ENCODE results near the gene FRS2.

FRS2 gene

DNA sequence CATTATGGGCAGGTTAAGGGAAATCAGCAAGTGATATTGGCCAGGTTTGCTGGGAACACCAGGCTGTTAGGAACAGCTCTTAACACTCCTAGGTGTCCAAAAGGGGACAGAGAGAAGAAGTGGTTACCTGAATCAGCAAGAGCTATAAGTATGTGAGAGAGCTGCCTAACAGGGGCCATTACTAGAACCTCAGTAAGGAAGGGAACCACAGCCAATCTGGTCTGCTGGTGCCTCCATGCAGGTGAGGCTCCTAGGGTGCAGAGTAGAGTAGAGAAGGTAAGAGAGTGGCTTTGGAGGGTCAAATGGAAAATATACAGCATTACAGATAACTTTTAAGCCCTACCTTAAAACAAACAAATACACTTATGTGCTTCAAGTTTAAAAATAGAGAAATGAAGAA, 78.5 kb downstream of the FRS2 start:
- Histone ChIP-seq H3K27ac (ENCODE audit: insufficient read depth, low read depth, low read length, poor library complexity, severe bottlenecking) (no peak overlapping the region), H3K36me3 (ENCODE audit: control insufficient read depth, insufficient read depth, low read length) (peaks cover 2% of the 10 kb centered on the region), H3K4me3 (ENCODE audit: insufficient read depth, low read depth, low read length) (no peak overlapping the region), H3K27me3 (ENCODE audit: control insufficient read depth, insufficient read depth, low read length, poor library complexity, severe bottlenecking) (no peaks in the 10 kb centered on the region), H3K4me1 (ENCODE audit: control insufficient read depth, insufficient read depth, low read length) (no peaks in the 10 kb centered on the region), H3K9me3 (ENCODE audit: control insufficient read depth, low read length) (no peaks in the 10 kb centered on the region)

DNA sequence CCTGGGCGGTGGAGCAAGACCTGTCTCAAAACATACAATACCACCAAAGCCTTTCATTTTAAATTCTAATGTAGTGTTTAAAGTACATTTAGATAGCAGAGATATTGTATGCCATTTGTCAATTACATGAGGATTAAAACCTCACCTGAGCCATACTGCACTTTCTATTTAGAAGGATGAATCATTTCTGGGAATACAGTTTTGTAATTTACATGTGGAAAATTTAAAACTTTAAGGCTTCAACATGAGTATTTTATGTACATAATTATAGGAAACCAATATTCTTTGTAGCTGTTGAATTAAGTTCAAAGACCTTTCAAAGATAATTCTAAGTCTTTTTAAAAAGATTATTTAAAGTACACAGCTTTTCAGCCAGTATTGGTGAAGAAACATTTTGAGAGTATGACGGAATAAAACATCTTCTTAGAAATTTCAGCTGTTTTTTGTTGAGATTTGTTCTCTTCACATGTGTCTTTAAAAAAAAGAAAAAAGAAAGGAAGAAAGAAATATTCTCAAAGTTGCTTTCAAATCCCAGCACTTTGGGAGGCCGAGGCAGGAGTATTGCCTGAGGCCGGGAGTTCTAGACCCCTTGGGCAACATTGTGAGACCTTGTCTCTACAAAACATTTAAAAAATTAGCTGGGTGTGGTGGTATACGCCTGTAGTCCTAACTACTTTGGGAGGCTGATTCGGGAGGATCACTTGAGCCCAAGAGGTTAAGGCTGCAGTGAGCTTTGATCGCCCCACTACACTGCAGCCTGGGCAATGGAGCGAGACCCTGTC, 80.6 kb downstream of the FRS2 start:
- 89 to 95% methylated on average over 6 to 7 of the region's 8 CpGs for WGBS, 2 experiments
- Histone ChIP-seq H3K27ac (ENCODE audit: insufficient read depth, low read depth, low read length, poor library complexity, severe bottlenecking) (no peak overlapping the region), H3K9me3 (ENCODE audit: control insufficient read depth, low read length) (no peaks in the 10 kb centered on the region), H3K4me1 (ENCODE audit: control insufficient read depth, insufficient read depth, low read length) (no peaks in the 10 kb centered on the region), H3K4me3 (ENCODE audit: insufficient read depth, low read depth, low read length) (no peak overlapping the region), H3K36me3 (ENCODE audit: control insufficient read depth, insufficient read depth, low read length) (no peaks in the 10 kb centered on the region), H3K27me3 (ENCODE audit: control insufficient read depth, insufficient read depth, low read length, poor library complexity, severe bottlenecking) (no peaks in the 10 kb centered on the region)

DNA sequence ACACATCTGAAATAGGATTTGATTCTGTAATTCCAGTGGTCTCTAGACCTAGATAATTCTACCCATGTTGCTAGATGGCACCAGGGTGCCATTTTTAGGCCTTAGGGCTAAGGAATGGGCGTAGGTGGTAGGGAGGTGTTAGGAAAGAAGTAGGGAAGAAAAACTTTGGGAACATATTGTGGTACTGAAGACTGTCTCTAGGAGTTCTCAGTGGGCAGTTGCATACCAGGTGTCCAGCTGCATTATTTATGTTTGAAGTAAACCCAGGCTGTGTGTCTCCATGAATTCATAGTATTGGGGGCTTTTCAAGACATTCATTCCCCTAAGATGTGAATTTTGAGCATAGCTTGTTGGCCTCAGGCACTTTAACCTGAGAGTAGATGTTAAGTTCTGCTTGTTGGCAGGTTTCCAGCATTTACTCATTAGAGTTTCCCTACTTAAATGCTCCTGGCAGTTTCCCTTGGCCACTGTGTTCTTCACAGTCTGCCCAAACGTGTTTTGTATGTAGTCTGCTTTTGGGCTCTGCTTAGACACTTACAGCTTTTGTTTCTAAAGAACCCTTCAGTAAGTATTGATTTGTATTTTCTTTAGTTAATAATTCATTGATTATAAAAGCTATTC, 83.5 kb downstream of the FRS2 start:
- H3K4me3 ChIP-seq (ENCODE audit: insufficient read depth, low read depth, low read length): no peak overlapping the region
- H3K27ac ChIP-seq (ENCODE audit: insufficient read depth, low read depth, low read length, poor library complexity, severe bottlenecking): no peak overlapping the region
- H3K36me3 ChIP-seq (ENCODE audit: control insufficient read depth, insufficient read depth, low read length): no peaks in the 10 kb centered on the region
- H3K4me1 ChIP-seq (ENCODE audit: control insufficient read depth, insufficient read depth, low read length): no peaks in the 10 kb centered on the region
- WGBS, 2 experiments: 81 to 97% methylated on average over 2 of the region's 2 CpGs
- H3K9me3 ChIP-seq (ENCODE audit: control insufficient read depth, low read length): no peaks in the 10 kb centered on the region
- H3K27me3 ChIP-seq (ENCODE audit: control insufficient read depth, insufficient read depth, low read length, poor library complexity, severe bottlenecking): no peaks in the 10 kb centered on the region

DNA sequence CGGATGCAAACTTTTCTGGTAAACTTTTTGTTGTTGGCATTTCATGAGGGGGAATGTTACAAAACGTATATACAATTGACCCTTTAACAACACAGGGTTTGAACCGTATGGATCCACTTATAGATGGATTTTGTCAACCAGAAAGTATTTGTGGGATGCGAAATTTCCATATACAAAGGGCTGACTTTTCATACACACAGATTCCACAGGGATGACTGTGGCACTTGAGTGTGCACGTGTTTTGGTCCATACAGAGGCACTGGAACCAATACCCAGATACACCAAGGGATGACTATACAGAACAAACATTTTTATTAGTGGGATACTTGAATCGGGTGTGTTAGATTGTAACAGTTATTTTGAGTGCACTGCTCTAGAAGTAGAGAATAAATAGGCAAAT, 85.3 kb downstream of the FRS2 start:
- 90 to 92% methylated on average over 3 to 6 of the region's 6 CpGs for WGBS, 2 experiments
- Histone ChIP-seq H3K9me3 (ENCODE audit: control insufficient read depth, low read length) (no peaks in the 10 kb centered on the region), H3K27ac (ENCODE audit: insufficient read depth, low read depth, low read length, poor library complexity, severe bottlenecking) (no peak overlapping the region), H3K4me3 (ENCODE audit: insufficient read depth, low read depth, low read length) (no peak overlapping the region), H3K27me3 (ENCODE audit: control insufficient read depth, insufficient read depth, low read length, poor library complexity, severe bottlenecking) (no peaks in the 10 kb centered on the region), H3K4me1 (ENCODE audit: control insufficient read depth, insufficient read depth, low read length) (no peaks in the 10 kb centered on the region), H3K36me3 (ENCODE audit: control insufficient read depth, insufficient read depth, low read length) (no peaks in the 10 kb centered on the region)

DNA sequence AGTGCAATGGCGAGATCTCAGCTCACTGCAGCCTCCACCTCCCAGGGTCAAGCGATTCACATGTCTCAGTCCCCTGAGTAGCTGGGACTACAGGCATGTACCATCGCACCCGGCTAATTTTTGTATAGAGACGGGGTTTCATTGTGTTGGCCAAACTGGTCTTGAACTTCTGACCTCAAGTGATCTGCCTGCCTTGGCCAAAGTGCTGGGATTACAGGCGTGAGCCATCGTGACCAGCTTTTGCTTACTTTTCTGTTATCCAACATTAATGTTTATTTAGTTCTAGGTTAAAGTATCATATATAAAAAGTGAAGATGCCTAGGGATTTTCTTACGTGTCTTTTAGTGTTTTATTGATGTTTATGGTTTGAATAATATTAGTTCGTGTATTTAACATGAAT, 86.2 kb downstream of the FRS2 start:
- no peak overlapping the region for H3K27ac ChIP-seq (ENCODE audit: insufficient read depth, low read depth, low read length, poor library complexity, severe bottlenecking)
- no peaks in the 10 kb centered on the region for H3K4me1 ChIP-seq (ENCODE audit: control insufficient read depth, insufficient read depth, low read length)
- WGBS, 2 experiments: 83 to 91% methylated on average over 8 to 9 of the region's 9 CpGs

DNA sequence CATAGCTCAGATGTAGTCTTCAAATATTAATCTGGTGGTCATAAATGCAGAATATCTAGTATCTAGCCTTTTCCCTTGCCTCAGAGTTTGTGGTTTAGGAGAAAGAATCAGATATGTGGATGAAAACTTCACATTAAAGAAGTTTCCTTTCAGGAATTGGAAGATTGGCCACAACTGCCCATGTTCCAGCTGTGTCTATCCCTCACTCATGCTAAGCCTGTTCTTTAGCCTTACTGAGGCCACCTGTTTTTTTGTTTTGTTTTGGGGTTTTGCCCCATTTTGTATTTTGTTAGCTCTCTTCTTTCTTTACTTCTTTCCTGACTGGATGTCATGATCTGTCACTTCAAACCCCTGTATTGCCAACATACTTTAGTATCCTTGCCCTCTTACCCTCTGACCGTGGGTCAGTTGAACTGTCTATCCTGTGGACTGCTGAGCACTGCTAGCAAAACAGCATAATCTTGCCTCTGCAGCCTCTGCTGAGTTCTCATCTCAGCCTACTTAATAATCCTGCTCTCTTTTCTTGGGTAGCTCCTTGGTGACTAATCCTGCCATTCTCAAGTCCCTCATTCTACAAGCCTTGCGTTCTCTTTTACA, 93.1 kb downstream of the FRS2 start:
- WGBS, 2 experiments: 92% methylated on average over 2 of the region's 2 CpGs
- no peaks in the 10 kb centered on the region for H3K36me3 ChIP-seq (ENCODE audit: control insufficient read depth, insufficient read depth, low read length)
- H3K4me1 ChIP-seq (ENCODE audit: control insufficient read depth, insufficient read depth, low read length): no peaks in the 10 kb centered on the region
- H3K27me3 ChIP-seq (ENCODE audit: control insufficient read depth, insufficient read depth, low read length, poor library complexity, severe bottlenecking): no peaks in the 10 kb centered on the region
- no peak overlapping the region for H3K27ac ChIP-seq (ENCODE audit: insufficient read depth, low read depth, low read length, poor library complexity, severe bottlenecking)
- H3K9me3 ChIP-seq (ENCODE audit: control insufficient read depth, low read length): no peaks in the 10 kb centered on the region
- no peak overlapping the region for H3K4me3 ChIP-seq (ENCODE audit: insufficient read depth, low read depth, low read length)

More for the DNA sequence above, 86.2 kb downstream of the FRS2 start:
- Histone ChIP-seq H3K27me3 (ENCODE audit: control insufficient read depth, insufficient read depth, low read length, poor library complexity, severe bottlenecking) (no peaks in the 10 kb centered on the region), H3K9me3 (ENCODE audit: control insufficient read depth, low read length) (no peaks in the 10 kb centered on the region), H3K4me3 (ENCODE audit: insufficient read depth, low read depth, low read length) (no peak overlapping the region), H3K36me3 (ENCODE audit: control insufficient read depth, insufficient read depth, low read length) (no peaks in the 10 kb centered on the region)

DNA sequence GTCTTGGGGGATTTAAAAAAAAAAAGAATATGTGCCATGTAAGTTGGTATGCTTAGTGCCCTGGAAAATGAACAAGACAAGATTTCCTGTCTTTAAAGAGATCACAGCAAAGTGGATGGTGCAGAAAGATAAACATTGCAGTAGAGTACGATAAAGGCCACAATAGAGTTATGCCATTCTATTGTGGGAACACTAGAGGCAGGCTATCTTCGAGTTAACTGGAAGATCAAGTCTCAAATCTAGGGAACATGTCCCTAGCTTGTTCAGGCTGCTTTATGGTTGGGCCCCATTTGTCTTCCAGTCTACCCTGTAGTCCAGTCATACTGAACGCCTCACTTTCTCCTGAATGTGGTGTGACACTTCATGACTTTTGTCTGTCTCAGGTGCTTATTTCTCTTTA, 96.4 kb downstream of the FRS2 start:
- WGBS, 2 experiments: 90 to 94% methylated on average over 3 of the region's 3 CpGs
- H3K4me1 ChIP-seq (ENCODE audit: control insufficient read depth, insufficient read depth, low read length): no peaks in the 10 kb centered on the region
- H3K27me3 ChIP-seq (ENCODE audit: control insufficient read depth, insufficient read depth, low read length, poor library complexity, severe bottlenecking): no peaks in the 10 kb centered on the region
- no peak overlapping the region for H3K27ac ChIP-seq (ENCODE audit: insufficient read depth, low read depth, low read length, poor library complexity, severe bottlenecking)
- peaks cover 5% of the 10 kb centered on the region for H3K36me3 ChIP-seq (ENCODE audit: control insufficient read depth, insufficient read depth, low read length)
- no peaks in the 10 kb centered on the region for H3K9me3 ChIP-seq (ENCODE audit: control insufficient read depth, low read length)
- H3K4me3 ChIP-seq (ENCODE audit: insufficient read depth, low read depth, low read length): no peak overlapping the region

DNA sequence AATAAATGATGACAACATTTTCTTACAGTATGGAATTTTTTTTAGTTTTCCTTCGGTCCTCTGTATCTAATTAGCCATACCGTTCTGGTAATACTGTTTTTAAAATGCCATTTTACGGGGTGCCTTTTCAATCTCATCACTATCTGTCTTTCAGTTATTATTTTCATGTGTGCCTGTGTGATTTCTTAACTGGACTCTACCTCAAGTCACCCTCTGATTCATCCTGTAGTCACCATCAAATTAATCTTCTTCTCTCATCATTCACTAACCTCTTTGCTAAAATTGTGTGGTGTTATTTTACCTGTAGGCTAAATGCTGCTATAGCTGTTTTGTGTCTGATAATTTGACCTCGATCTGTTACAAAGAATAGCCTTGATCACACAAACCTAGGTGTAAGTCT, 99.0 kb downstream of the FRS2 start:
- Histone ChIP-seq H3K27ac (ENCODE audit: insufficient read depth, low read depth, low read length, poor library complexity, severe bottlenecking) (no peak overlapping the region), H3K36me3 (ENCODE audit: control insufficient read depth, insufficient read depth, low read length) (peaks cover 20% of the 10 kb centered on the region), H3K27me3 (ENCODE audit: control insufficient read depth, insufficient read depth, low read length, poor library complexity, severe bottlenecking) (no peaks in the 10 kb centered on the region)

DNA sequence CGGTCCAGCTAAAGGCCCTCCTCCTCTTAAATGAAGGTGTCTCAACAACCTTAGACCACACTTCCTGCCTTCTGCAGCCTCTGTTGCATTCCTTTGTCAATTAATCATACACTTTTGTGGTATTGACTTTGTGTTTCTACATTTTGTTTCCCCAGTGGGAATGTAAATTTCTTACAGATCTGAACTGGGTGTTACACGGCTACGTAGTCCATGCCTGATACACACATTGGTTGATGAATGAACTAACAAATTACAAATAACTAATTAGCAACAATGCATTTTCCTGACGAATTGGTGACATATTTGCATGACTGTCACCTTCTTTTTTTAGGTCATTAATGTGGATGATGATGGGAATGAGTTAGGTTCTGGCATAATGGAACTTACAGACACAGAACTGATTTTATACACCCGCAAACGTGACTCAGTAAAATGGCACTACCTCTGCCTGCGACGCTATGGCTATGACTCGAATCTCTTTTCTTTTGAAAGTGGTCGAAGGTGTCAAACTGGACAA, 99.9 kb downstream of the FRS2 start:
- Histone ChIP-seq H3K27me3 (ENCODE audit: control insufficient read depth, insufficient read depth, low read length, poor library complexity, severe bottlenecking) (no peaks in the 10 kb centered on the region), H3K27ac (ENCODE audit: insufficient read depth, low read depth, low read length, poor library complexity, severe bottlenecking) (no peak overlapping the region), H3K4me1 (ENCODE audit: control insufficient read depth, insufficient read depth, low read length) (no peaks in the 10 kb centered on the region), H3K36me3 (ENCODE audit: control insufficient read depth, insufficient read depth, low read length) (peaks cover 28% of the 10 kb centered on the region), H3K4me3 (ENCODE audit: insufficient read depth, low read depth, low read length) (no peak overlapping the region), H3K9me3 (ENCODE audit: control insufficient read depth, low read length) (no peaks in the 10 kb centered on the region)
- WGBS, 2 experiments: 89 to 91% methylated on average over 10 of the region's 10 CpGs

More for the DNA sequence above, 99.0 kb downstream of the FRS2 start:
- H3K4me3 ChIP-seq (ENCODE audit: insufficient read depth, low read depth, low read length): no peak overlapping the region
- no peaks in the 10 kb centered on the region for H3K9me3 ChIP-seq (ENCODE audit: control insufficient read depth, low read length)
- 94 to 96% methylated on average over 2 to 4 of the region's 4 CpGs for WGBS, 2 experiments
- H3K4me1 ChIP-seq (ENCODE audit: control insufficient read depth, insufficient read depth, low read length): no peaks in the 10 kb centered on the region

Measured in ectodermal cell (in vitro differentiated cells).